Measurements from ENCODE around the gene NUMBL. TPM values are rescaled to one million over a fixed set of nuclear protein-coding genes. Genes with fewer than 3 reads are reported as not detected.
A peak's percentile ranks its signal among the peaks of the same experiment; 100 is the strongest.

NUMBL gene
- total RNA-seq, 1 donor from 2014 or later, result 9.4 TPM

- H3K9me3 ChIP-seq (ENCODE audit: control insufficient read depth in 3 of 3, low read length in 3 of 3), result no peaks in the 10 kb centered on the region
- no peak overlapping the region for H3K27ac ChIP-seq (ENCODE audit: low read depth, low read length)
- H3K4me3 ChIP-seq (ENCODE audit: low read length in 3 of 3), result no peak overlapping the region
- H3K36me3 ChIP-seq (ENCODE audit: control insufficient read depth in 3 of 3, insufficient read depth in 3 of 3, low read length in 3 of 3), result peaks cover 27 to 40% (median 30%) of the 10 kb centered on the region in 3 donors
- H3K27me3 ChIP-seq (ENCODE audit: control insufficient read depth in 3 of 3, insufficient read depth in 3 of 3, low read length in 3 of 3), result no peaks in the 10 kb centered on the region
- peaks cover 6 to 15% (median 14%) of the 10 kb centered on the region in 3 donors for H3K4me1 ChIP-seq (ENCODE audit: control insufficient read depth in 3 of 3, insufficient read depth in 3 of 3, low read length in 3 of 3)
- no peak overlapping the region for H3K9ac ChIP-seq (ENCODE audit: low read depth in 1 of 3, low read length in 3 of 3)
Measured at GRCh38 chr19:40724855-40725254, 34.4 kb upstream of the NUMBL start.

- peaks cover 10 to 19% (median 18%) of the 10 kb centered on the region in 3 donors for H3K4me1 ChIP-seq (ENCODE audit: control insufficient read depth in 3 of 3, insufficient read depth in 3 of 3, low read length in 3 of 3)
- H3K9ac ChIP-seq (ENCODE audit: low read depth in 1 of 3, low read length in 3 of 3), result no peak overlapping the region
- H3K4me3 ChIP-seq (ENCODE audit: low read length in 3 of 3), result no peak overlapping the region
- H3K27me3 ChIP-seq (ENCODE audit: control insufficient read depth in 3 of 3, insufficient read depth in 3 of 3, low read length in 3 of 3), result no peaks in the 10 kb centered on the region
- no peak overlapping the region for H3K27ac ChIP-seq (ENCODE audit: low read depth, low read length)
- peaks cover 27 to 38% (median 27%) of the 10 kb centered on the region in 3 donors for H3K36me3 ChIP-seq (ENCODE audit: control insufficient read depth in 3 of 3, insufficient read depth in 3 of 3, low read length in 3 of 3)
- H3K9me3 ChIP-seq (ENCODE audit: control insufficient read depth in 3 of 3, low read length in 3 of 3), result no peaks in the 10 kb centered on the region
Measured at GRCh38 chr19:40724315-40724714, 33.9 kb upstream of the NUMBL start.

- H3K4me1 ChIP-seq (ENCODE audit: control insufficient read depth in 3 of 3, insufficient read depth in 3 of 3, low read length in 3 of 3), result peaks cover 11 to 25% (median 23%) of the 10 kb centered on the region in 3 donors
- no peak overlapping the region for H3K4me3 ChIP-seq (ENCODE audit: low read length in 3 of 3)
- H3K27ac ChIP-seq (ENCODE audit: low read depth, low read length), result no peak overlapping the region
- peaks cover 23 to 34% (median 27%) of the 10 kb centered on the region in 3 donors for H3K36me3 ChIP-seq (ENCODE audit: control insufficient read depth in 3 of 3, insufficient read depth in 3 of 3, low read length in 3 of 3)
- H3K27me3 ChIP-seq (ENCODE audit: control insufficient read depth in 3 of 3, insufficient read depth in 3 of 3, low read length in 3 of 3), result no peaks in the 10 kb centered on the region
- H3K9me3 ChIP-seq (ENCODE audit: control insufficient read depth in 3 of 3, low read length in 3 of 3), result no peaks in the 10 kb centered on the region
- no peak overlapping the region for H3K9ac ChIP-seq (ENCODE audit: low read depth in 1 of 3, low read length in 3 of 3)
Measured at GRCh38 chr19:40723661-40724254, 33.3 kb upstream of the NUMBL start.

- peak overlapping the region in 1 of 3 donors; percentile 20 for H3K9ac ChIP-seq (ENCODE audit: low read depth in 1 of 3, low read length in 3 of 3)
Measured at GRCh38 chr19:40721936-40722661, 31.6 kb upstream of the NUMBL start.

GRCh38 chr19:40721140-40721486 is 30.7 kb upstream of the NUMBL start:
- no peak overlapping the region for H3K9ac ChIP-seq (ENCODE audit: low read depth in 1 of 3, low read length in 3 of 3)

More at GRCh38 chr19:40721936-40722661, 31.6 kb upstream of the NUMBL start:
- peaks cover 25 to 39% (median 38%) of the 10 kb centered on the region in 3 donors for H3K4me1 ChIP-seq (ENCODE audit: control insufficient read depth in 3 of 3, insufficient read depth in 3 of 3, low read length in 3 of 3)
- no peak overlapping the region for H3K4me3 ChIP-seq (ENCODE audit: low read length in 3 of 3)
- no peaks in the 10 kb centered on the region for H3K27me3 ChIP-seq (ENCODE audit: control insufficient read depth in 3 of 3, insufficient read depth in 3 of 3, low read length in 3 of 3)
- H3K27ac ChIP-seq (ENCODE audit: low read depth, low read length), result no peak overlapping the region
- H3K9me3 ChIP-seq (ENCODE audit: control insufficient read depth in 3 of 3, low read length in 3 of 3), result no peaks in the 10 kb centered on the region
- peaks cover 14 to 22% (median 16%) of the 10 kb centered on the region in 3 donors for H3K36me3 ChIP-seq (ENCODE audit: control insufficient read depth in 3 of 3, insufficient read depth in 3 of 3, low read length in 3 of 3)

GRCh38 chr19:40719414-40719894 is 29.0 kb upstream of the NUMBL start:
- peak overlapping the region; percentile 96 for H3K27ac ChIP-seq (ENCODE audit: low read depth, low read length)
- peak overlapping the region; percentile 94 to 99 (median 94) for H3K9ac ChIP-seq (ENCODE audit: low read depth in 1 of 3, low read length in 3 of 3)
- peak overlapping the region; percentile 76 to 96 (median 91) for H3K4me3 ChIP-seq (ENCODE audit: low read length in 3 of 3)
- H3K27me3 ChIP-seq (ENCODE audit: control insufficient read depth in 3 of 3, insufficient read depth in 3 of 3, low read length in 3 of 3), result no peaks in the 10 kb centered on the region
- H3K9me3 ChIP-seq (ENCODE audit: control insufficient read depth in 3 of 3, low read length in 3 of 3), result no peaks in the 10 kb centered on the region
- H3K36me3 ChIP-seq (ENCODE audit: control insufficient read depth in 3 of 3, insufficient read depth in 3 of 3, low read length in 3 of 3), result peaks cover 0 to 7% (median 0%) of the 10 kb centered on the region in 3 donors
- peaks cover 44 to 58% (median 57%) of the 10 kb centered on the region in 3 donors for H3K4me1 ChIP-seq (ENCODE audit: control insufficient read depth in 3 of 3, insufficient read depth in 3 of 3, low read length in 3 of 3)

More at GRCh38 chr19:40721140-40721486, 30.7 kb upstream of the NUMBL start:
- no peaks in the 10 kb centered on the region for H3K9me3 ChIP-seq (ENCODE audit: control insufficient read depth in 3 of 3, low read length in 3 of 3)
- peaks cover 7 to 15% (median 8%) of the 10 kb centered on the region in 3 donors for H3K36me3 ChIP-seq (ENCODE audit: control insufficient read depth in 3 of 3, insufficient read depth in 3 of 3, low read length in 3 of 3)
- H3K27me3 ChIP-seq (ENCODE audit: control insufficient read depth in 3 of 3, insufficient read depth in 3 of 3, low read length in 3 of 3), result no peaks in the 10 kb centered on the region
- H3K4me1 ChIP-seq (ENCODE audit: control insufficient read depth in 3 of 3, insufficient read depth in 3 of 3, low read length in 3 of 3), result peaks cover 30 to 44% (median 42%) of the 10 kb centered on the region in 3 donors
- H3K27ac ChIP-seq (ENCODE audit: low read depth, low read length), result peak overlapping the region; percentile 96
- H3K4me3 ChIP-seq (ENCODE audit: low read length in 3 of 3), result peak overlapping the region in 1 of 3 donors; percentile 59

GRCh38 chr19:40718774-40719391 is 28.4 kb upstream of the NUMBL start:
- peak overlapping the region; percentile 94 to 99 (median 94) for H3K9ac ChIP-seq (ENCODE audit: low read depth in 1 of 3, low read length in 3 of 3)
- peak overlapping the region; percentile 76 to 96 (median 91) for H3K4me3 ChIP-seq (ENCODE audit: low read length in 3 of 3)
- no peaks in the 10 kb centered on the region for H3K9me3 ChIP-seq (ENCODE audit: control insufficient read depth in 3 of 3, low read length in 3 of 3)
- H3K36me3 ChIP-seq (ENCODE audit: control insufficient read depth in 3 of 3, insufficient read depth in 3 of 3, low read length in 3 of 3), result peaks cover 0 to 3% (median 0%) of the 10 kb centered on the region in 3 donors
- peak overlapping the region; percentile 96 for H3K27ac ChIP-seq (ENCODE audit: low read depth, low read length)
- H3K4me1 ChIP-seq (ENCODE audit: control insufficient read depth in 3 of 3, insufficient read depth in 3 of 3, low read length in 3 of 3), result peaks cover 47 to 61% (median 57%) of the 10 kb centered on the region in 3 donors
- H3K27me3 ChIP-seq (ENCODE audit: control insufficient read depth in 3 of 3, insufficient read depth in 3 of 3, low read length in 3 of 3), result no peaks in the 10 kb centered on the region

GRCh38 chr19:40717880-40718773 is 27.7 kb upstream of the NUMBL start:
- Histone ChIP-seq H3K4me1 (ENCODE audit: control insufficient read depth in 3 of 3, insufficient read depth in 3 of 3, low read length in 3 of 3) (peaks cover 47 to 61% (median 57%) of the 10 kb centered on the region in 3 donors), H3K4me3 (ENCODE audit: low read length in 3 of 3) (peak overlapping the region; percentile 76 to 96 (median 91)), H3K36me3 (ENCODE audit: control insufficient read depth in 3 of 3, insufficient read depth in 3 of 3, low read length in 3 of 3) (no peaks in the 10 kb centered on the region), H3K27ac (ENCODE audit: low read depth, low read length) (peak overlapping the region; percentile 96), H3K9me3 (ENCODE audit: control insufficient read depth in 3 of 3, low read length in 3 of 3) (no peaks in the 10 kb centered on the region), H3K9ac (ENCODE audit: low read depth in 1 of 3, low read length in 3 of 3) (peak overlapping the region; percentile 94 to 99 (median 94)), H3K27me3 (ENCODE audit: control insufficient read depth in 3 of 3, insufficient read depth in 3 of 3, low read length in 3 of 3) (no peaks in the 10 kb centered on the region)

- Histone ChIP-seq H3K9me3 (ENCODE audit: control insufficient read depth in 3 of 3, low read length in 3 of 3) (no peaks in the 10 kb centered on the region), H3K27ac (ENCODE audit: low read depth, low read length) (peak overlapping the region; percentile 96), H3K9ac (ENCODE audit: low read depth in 1 of 3, low read length in 3 of 3) (peak overlapping the region; percentile 94 to 99 (median 94)), H3K36me3 (ENCODE audit: control insufficient read depth in 3 of 3, insufficient read depth in 3 of 3, low read length in 3 of 3) (peaks cover 0 to 4% (median 4%) of the 10 kb centered on the region in 3 donors), H3K4me1 (ENCODE audit: control insufficient read depth in 3 of 3, insufficient read depth in 3 of 3, low read length in 3 of 3) (peaks cover 46 to 61% (median 57%) of the 10 kb centered on the region in 3 donors), H3K4me3 (ENCODE audit: low read length in 3 of 3) (peak overlapping the region; percentile 76 to 96 (median 91)), H3K27me3 (ENCODE audit: control insufficient read depth in 3 of 3, insufficient read depth in 3 of 3, low read length in 3 of 3) (no peaks in the 10 kb centered on the region)
Measured at GRCh38 chr19:40717325-40717879, 27.0 kb upstream of the NUMBL start.

Measured in skeletal muscle tissue (tissue), 4 donors.